Measurements from ENCODE around the gene ANO2. TPM values are rescaled to one million over a fixed set of nuclear protein-coding genes. Genes with fewer than 3 reads are reported as not detected.
"Not testable (repeated sequence)": the region's sequence is repeated elsewhere in the genome, so short reads cannot be mapped to it uniquely, and the experiment has no call there.

ANO2 gene
- total RNA-seq, 1 experiment from 2014 or later: 2.9 TPM

GRCh38 chr12:5818877-5819276 is 126.2 kb downstream of the ANO2 start:
- not testable (repeated sequence) for DNase-seq (ENCODE audit: low read depth)

GRCh38 chr12:5817246-5817645 is 127.8 kb downstream of the ANO2 start:
- no peak for DNase-seq (ENCODE audit: low read depth)

- DNase-seq (ENCODE audit: low read depth): no peak
These were observed 135.5 kb downstream of the ANO2 start for GRCh38 chr12:5809586-5809985.

GRCh38 chr12:5808981-5809380 is 136.1 kb downstream of the ANO2 start:
- peak; percentile 94 for DNase-seq (ENCODE audit: low read depth)

GRCh38 chr12:5807514-5808219 is 137.4 kb downstream of the ANO2 start:
- no peak for DNase-seq (ENCODE audit: low read depth)

GRCh38 chr12:5807090-5807414 is 138.0 kb downstream of the ANO2 start:
- peak; percentile 55 for DNase-seq (ENCODE audit: low read depth)

GRCh38 chr12:5806371-5807089 is 138.5 kb downstream of the ANO2 start:
- peak; percentile 49 for DNase-seq (ENCODE audit: low read depth)

- no peak for DNase-seq (ENCODE audit: low read depth)
These were observed 141.5 kb downstream of the ANO2 start for GRCh38 chr12:5803532-5803931.

GRCh38 chr12:5798242-5799015 is 146.6 kb downstream of the ANO2 start:
- DNase-seq (ENCODE audit: low read depth): no peak

- DNase-seq (ENCODE audit: low read depth): no peak
These were observed 147.4 kb downstream of the ANO2 start for GRCh38 chr12:5797661-5798060.

GRCh38 chr12:5796959-5797225 is 148.2 kb downstream of the ANO2 start:
- DNase-seq (ENCODE audit: low read depth): no peak

GRCh38 chr12:5796171-5796958 is 148.7 kb downstream of the ANO2 start:
- DNase-seq (ENCODE audit: low read depth): no peak

GRCh38 chr12:5794156-5794555 is 150.9 kb downstream of the ANO2 start:
- DNase-seq (ENCODE audit: low read depth): no peak

GRCh38 chr12:5792343-5792742 is 152.7 kb downstream of the ANO2 start:
- DNase-seq (ENCODE audit: low read depth): no peak

GRCh38 chr12:5789469-5789968 is 155.5 kb downstream of the ANO2 start:
- DNase-seq (ENCODE audit: low read depth): peak; percentile 87

- DNase-seq (ENCODE audit: low read depth): no peak
These were observed 157.2 kb downstream of the ANO2 start for GRCh38 chr12:5787828-5788227.

- no peak for DNase-seq (ENCODE audit: low read depth)
These were observed 159.5 kb downstream of the ANO2 start for GRCh38 chr12:5785601-5786000.

GRCh38 chr12:5784462-5785130 is 160.5 kb downstream of the ANO2 start:
- no peak for DNase-seq (ENCODE audit: low read depth)

- DNase-seq (ENCODE audit: low read depth): no peak
These were observed 161.7 kb downstream of the ANO2 start for GRCh38 chr12:5783289-5783920.

- DNase-seq (ENCODE audit: low read depth): peak; percentile 10
These were observed 164.5 kb downstream of the ANO2 start for GRCh38 chr12:5780536-5780935.

- no peak for DNase-seq (ENCODE audit: low read depth)
These were observed 165.7 kb downstream of the ANO2 start for GRCh38 chr12:5779401-5779800.

Measured in RPMI7951 (cell line).